Measurements from ENCODE around the gene COLQ. TPM values are rescaled to one million over a fixed set of nuclear protein-coding genes. Genes with fewer than 3 reads are reported as not detected.
"Not testable (repeated sequence)": the region's sequence is repeated elsewhere in the genome, so short reads cannot be mapped to it uniquely, and the experiment has no call there.

The COLQ gene
- total RNA-seq, 1 donor from 2014 or later, result 2.1 TPM

DNA sequence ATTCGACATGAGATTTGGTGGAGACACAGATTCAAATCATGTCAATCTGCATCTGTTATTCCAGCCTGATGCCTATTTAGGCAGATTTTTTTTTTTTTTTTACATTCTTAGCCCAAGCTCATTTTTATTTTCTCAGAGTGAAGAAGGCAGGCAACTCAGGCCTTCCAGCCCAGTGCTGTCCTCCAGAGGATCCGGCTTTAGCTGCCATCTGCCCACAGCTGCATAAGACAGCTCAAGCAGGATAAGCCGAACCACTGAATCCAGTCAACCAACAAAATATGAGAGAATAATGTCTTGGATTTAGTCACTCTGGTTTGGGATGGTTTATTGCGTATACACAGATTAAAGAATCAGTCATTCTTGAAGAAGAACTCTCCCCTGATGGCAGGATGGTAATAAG, 19.9 kb upstream of the COLQ start:
- Mint-ChIP-seq H3K27ac (ENCODE audit: unreplicated experiment) (no peak overlapping the region), H3K4me3 (ENCODE audit: unreplicated experiment) (no peak overlapping the region)
- no peak for DNase-seq (ENCODE audit: low spot score)

DNA sequence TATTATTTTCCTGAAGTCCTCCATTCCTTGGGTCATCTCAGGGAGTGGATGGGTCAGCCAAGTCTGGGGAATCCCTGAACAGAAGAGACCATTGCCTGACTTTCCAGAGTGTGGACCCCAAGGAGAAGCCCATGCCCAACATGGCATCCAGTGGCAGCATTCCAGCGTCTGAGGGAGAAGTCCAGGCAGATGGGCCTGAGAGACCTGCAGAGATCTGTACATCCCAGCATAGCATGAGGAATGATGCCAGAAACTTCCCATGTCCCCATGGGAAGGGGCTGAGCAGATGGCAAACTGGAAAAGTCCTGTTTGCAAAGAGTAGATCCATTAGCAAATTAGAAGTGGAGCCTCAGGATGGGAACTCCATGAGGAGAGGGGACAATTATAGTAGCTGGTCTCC, 17.6 kb upstream of the COLQ start:
- Mint-ChIP-seq H3K4me1 (ENCODE audit: unreplicated experiment) (no peaks in the 10 kb centered on the region), H3K27me3 (ENCODE audit: unreplicated experiment) (no peaks in the 10 kb centered on the region), H3K27ac (ENCODE audit: unreplicated experiment) (no peak overlapping the region), H3K4me3 (ENCODE audit: unreplicated experiment) (no peak overlapping the region), H3K36me3 (ENCODE audit: low read depth, unreplicated experiment) (no peaks in the 10 kb centered on the region), H3K9me3 (ENCODE audit: unreplicated experiment) (no peaks in the 10 kb centered on the region)
- TF ChIP-seq, protein P1, sequence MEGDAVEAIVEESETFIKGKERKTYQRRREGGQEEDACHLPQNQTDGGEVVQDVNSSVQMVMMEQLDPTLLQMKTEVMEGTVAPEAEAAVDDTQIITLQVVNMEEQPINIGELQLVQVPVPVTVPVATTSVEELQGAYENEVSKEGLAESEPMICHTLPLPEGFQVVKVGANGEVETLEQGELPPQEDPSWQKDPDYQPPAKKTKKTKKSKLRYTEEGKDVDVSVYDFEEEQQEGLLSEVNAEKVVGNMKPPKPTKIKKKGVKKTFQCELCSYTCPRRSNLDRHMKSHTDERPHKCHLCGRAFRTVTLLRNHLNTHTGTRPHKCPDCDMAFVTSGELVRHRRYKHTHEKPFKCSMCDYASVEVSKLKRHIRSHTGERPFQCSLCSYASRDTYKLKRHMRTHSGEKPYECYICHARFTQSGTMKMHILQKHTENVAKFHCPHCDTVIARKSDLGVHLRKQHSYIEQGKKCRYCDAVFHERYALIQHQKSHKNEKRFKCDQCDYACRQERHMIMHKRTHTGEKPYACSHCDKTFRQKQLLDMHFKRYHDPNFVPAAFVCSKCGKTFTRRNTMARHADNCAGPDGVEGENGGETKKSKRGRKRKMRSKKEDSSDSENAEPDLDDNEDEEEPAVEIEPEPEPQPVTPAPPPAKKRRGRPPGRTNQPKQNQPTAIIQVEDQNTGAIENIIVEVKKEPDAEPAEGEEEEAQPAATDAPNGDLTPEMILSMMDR (IDR thresholded peaks at IDR 0.05; ENCODE audit: unreplicated experiment), result no peak
- DNase-seq (ENCODE audit: low spot score), result no peak

More for the DNA sequence above, 19.9 kb upstream of the COLQ start:
- Mint-ChIP-seq H3K36me3 (ENCODE audit: low read depth, unreplicated experiment) (no peaks in the 10 kb centered on the region), H3K4me1 (ENCODE audit: unreplicated experiment) (no peaks in the 10 kb centered on the region), H3K9me3 (ENCODE audit: unreplicated experiment) (no peaks in the 10 kb centered on the region), H3K27me3 (ENCODE audit: unreplicated experiment) (no peaks in the 10 kb centered on the region)
- TF ChIP-seq, protein P1 (IDR thresholded peaks at IDR 0.05; ENCODE audit: unreplicated experiment), result no peak

DNA sequence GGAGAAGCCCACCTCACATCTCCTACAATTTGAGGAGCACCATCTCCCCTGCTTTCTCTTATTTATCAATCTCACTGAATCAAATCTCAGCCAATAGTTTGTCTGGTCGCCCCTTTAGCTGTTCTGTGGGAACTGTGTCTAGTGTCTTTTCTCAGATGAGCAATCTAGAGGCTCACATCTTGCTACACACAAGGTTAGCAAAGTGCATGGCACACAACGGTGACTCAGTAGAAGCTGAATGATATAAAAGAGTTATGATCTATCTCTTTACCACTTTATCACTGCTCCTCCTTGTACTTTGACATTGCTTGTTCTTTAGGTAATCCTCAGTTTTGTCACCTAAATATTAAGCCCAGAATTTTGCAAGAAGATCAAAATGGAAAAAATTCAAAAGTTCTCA, 16.8 kb upstream of the COLQ start:
- H3K4me1 Mint-ChIP-seq (ENCODE audit: unreplicated experiment), result no peaks in the 10 kb centered on the region
- H3K36me3 Mint-ChIP-seq (ENCODE audit: low read depth, unreplicated experiment), result no peaks in the 10 kb centered on the region
- no peaks in the 10 kb centered on the region for H3K9me3 Mint-ChIP-seq (ENCODE audit: unreplicated experiment)
- TF ChIP-seq, protein P1 (IDR thresholded peaks at IDR 0.05; ENCODE audit: unreplicated experiment), result no peak
- no peaks in the 10 kb centered on the region for H3K27me3 Mint-ChIP-seq (ENCODE audit: unreplicated experiment)
- DNase-seq (ENCODE audit: low spot score), result no peak
- no peak overlapping the region for H3K27ac Mint-ChIP-seq (ENCODE audit: unreplicated experiment)
- H3K4me3 Mint-ChIP-seq (ENCODE audit: unreplicated experiment), result no peak overlapping the region

DNA sequence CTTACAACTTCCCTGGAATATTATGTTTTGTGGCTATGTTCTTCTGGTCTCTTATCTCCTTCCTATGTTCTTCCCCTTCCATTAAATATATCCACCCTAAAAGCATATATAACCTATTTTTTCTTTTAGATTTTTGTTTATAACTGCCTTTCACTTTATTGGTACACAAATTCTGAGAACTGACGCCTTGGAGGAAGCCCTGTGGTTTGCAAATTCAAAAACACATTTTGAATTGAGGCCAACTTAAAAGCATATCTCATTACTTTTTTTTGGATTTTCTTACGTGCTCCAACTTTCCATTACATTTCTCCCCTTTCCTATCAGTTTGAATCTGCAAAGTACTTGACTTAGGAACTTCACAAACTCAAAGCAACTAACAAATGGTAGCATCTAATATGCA, 15.3 kb upstream of the COLQ start:
- H3K9me3 Mint-ChIP-seq (ENCODE audit: unreplicated experiment), result no peaks in the 10 kb centered on the region
- H3K27me3 Mint-ChIP-seq (ENCODE audit: unreplicated experiment), result no peaks in the 10 kb centered on the region
- no peak overlapping the region for H3K27ac Mint-ChIP-seq (ENCODE audit: unreplicated experiment)
- TF ChIP-seq, protein P1 (IDR thresholded peaks at IDR 0.05; ENCODE audit: unreplicated experiment), result no peak
- H3K4me3 Mint-ChIP-seq (ENCODE audit: unreplicated experiment), result no peak overlapping the region
- no peak for DNase-seq (ENCODE audit: low spot score)
- H3K36me3 Mint-ChIP-seq (ENCODE audit: low read depth, unreplicated experiment), result no peaks in the 10 kb centered on the region
- no peaks in the 10 kb centered on the region for H3K4me1 Mint-ChIP-seq (ENCODE audit: unreplicated experiment)

DNA sequence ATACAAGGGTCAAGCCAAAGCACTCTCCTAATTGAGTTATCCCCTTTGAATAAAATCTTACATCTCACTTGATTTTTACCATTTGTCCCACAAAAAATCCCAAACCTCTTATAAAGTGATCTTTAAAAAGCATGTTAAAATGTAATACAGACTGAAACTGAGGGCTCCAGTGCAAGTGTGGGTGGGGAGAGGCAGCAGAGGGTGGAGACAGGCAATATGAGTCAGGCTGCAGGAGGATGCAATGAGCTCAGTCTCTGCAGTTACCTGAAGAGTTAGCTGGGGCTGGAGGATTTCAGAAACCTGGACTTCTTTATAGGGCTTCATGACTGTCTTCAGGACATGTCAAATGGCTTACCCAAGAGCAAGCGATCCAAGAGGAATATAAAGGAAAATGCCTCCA, 14.2 kb upstream of the COLQ start:
- Mint-ChIP-seq H3K27ac (ENCODE audit: unreplicated experiment) (no peak overlapping the region), H3K4me1 (ENCODE audit: unreplicated experiment) (no peaks in the 10 kb centered on the region), H3K9me3 (ENCODE audit: unreplicated experiment) (no peaks in the 10 kb centered on the region), H3K4me3 (ENCODE audit: unreplicated experiment) (no peak overlapping the region), H3K36me3 (ENCODE audit: low read depth, unreplicated experiment) (no peaks in the 10 kb centered on the region), H3K27me3 (ENCODE audit: unreplicated experiment) (peaks cover under 1% of the 10 kb centered on the region)
- TF ChIP-seq, protein P1 (IDR thresholded peaks at IDR 0.05; ENCODE audit: unreplicated experiment), result no peak
- no peak for DNase-seq (ENCODE audit: low spot score)

DNA sequence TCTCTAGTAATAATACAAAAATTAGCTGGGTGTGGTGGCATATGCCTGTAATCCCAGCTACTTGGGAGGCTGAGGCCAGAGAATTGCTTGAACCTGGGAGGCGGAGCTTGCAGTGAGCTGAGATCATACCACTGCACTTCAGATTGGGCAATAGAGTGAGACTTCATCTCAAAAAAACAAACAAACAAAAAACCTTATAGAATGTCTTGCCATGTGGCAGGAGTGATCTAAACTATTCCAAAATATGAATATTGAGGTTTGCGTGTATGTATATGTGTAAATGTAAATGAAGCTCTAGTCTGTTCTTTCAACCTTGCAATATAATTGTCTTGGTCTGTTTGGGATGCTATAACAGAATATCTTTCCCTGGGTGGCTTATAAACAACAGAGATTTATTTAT, 11.1 kb upstream of the COLQ start:
- not testable (repeated sequence) for H3K27me3 Mint-ChIP-seq (ENCODE audit: unreplicated experiment); H3K9me3 Mint-ChIP-seq (ENCODE audit: unreplicated experiment); H3K4me1 Mint-ChIP-seq (ENCODE audit: unreplicated experiment); H3K4me3 Mint-ChIP-seq (ENCODE audit: unreplicated experiment); DNase-seq (ENCODE audit: low spot score); H3K36me3 Mint-ChIP-seq (ENCODE audit: low read depth, unreplicated experiment); H3K27ac Mint-ChIP-seq (ENCODE audit: unreplicated experiment)

All from endothelial cell (in vitro differentiated cells).